Posterior cingulate gyrus (tissue), 11 donors: Measurements from ENCODE around the gene MAGI2.

Source experiments
- DNase-seq, 10 donors: peaks; one replicate each; pipeline versions ENCODE4 v3.0.0 to v3.0.0-alpha.2; 2020 to 2021; ENCODE audit warnings: mixed read lengths in 3 of 10
- intact Hi-C: fragments of 100-400 bp; cut with DNase I; formaldehyde crosslinking; loops from one replicate; pipeline ENCODE4 v1.15.1; 2023

MAGI2 gene

GRCh38 chr7:79398138-79398749 lies 55.2 kb downstream of the MAGI2 start:
- intact Hi-C loops = no loop called here
- no peak for DNase-seq

GRCh38 chr7:79386688-79387422 lies 66.6 kb downstream of the MAGI2 start:
- intact Hi-C loops = no loop called here
- DNase-seq = peak in 1 of 10 donors; percentile 48

GRCh38 chr7:79381921-79382320 lies 71.5 kb downstream of the MAGI2 start:
- intact Hi-C loops = no loop called here
- DNase-seq = no peak

- intact Hi-C loops = no loop called here
- DNase-seq = no peak
These were observed 76.4 kb downstream of the MAGI2 start for GRCh38 chr7:79377097-79377496.

- intact Hi-C loops = no loop called here
- no peak for DNase-seq
These were observed 77.0 kb downstream of the MAGI2 start for GRCh38 chr7:79376299-79377025.

GRCh38 chr7:79361214-79361613 lies 92.3 kb downstream of the MAGI2 start:
- no peak for DNase-seq
- intact Hi-C loops = no loop called here

- DNase-seq = no peak
These were observed 93.6 kb downstream of the MAGI2 start for GRCh38 chr7:79359827-79360226.

GRCh38 chr7:79357101-79357500 lies 96.4 kb downstream of the MAGI2 start:
- intact Hi-C loops = no loop called here
- no peak for DNase-seq

More at GRCh38 chr7:79359827-79360226, 93.6 kb downstream of the MAGI2 start:
- intact Hi-C loops = no loop called here

GRCh38 chr7:79353720-79354468 lies 99.6 kb downstream of the MAGI2 start:
- intact Hi-C loops = no loop called here
- DNase-seq = peak in 3 of 10 donors; percentile 35 to 59 (median 55)

- intact Hi-C loops = no loop called here
- DNase-seq = peak in 1 of 10 donors; percentile 44
These were observed 101.1 kb downstream of the MAGI2 start for GRCh38 chr7:79352323-79352722.

- intact Hi-C loops = no loop called here
- no peak for DNase-seq
These were observed 106.1 kb downstream of the MAGI2 start for GRCh38 chr7:79347351-79347750.

GRCh38 chr7:79341902-79342301 lies 111.6 kb downstream of the MAGI2 start:
- no peak for DNase-seq
- intact Hi-C loops = no loop called here

GRCh38 chr7:79340212-79340611 lies 113.3 kb downstream of the MAGI2 start:
- intact Hi-C loops = no loop called here
- no peak for DNase-seq

GRCh38 chr7:79339208-79339925 lies 114.1 kb downstream of the MAGI2 start:
- DNase-seq = no peak
- intact Hi-C loops = loop anchor here (5.0 kb wide), 1 partner anchor 128 kb away; no protein-coding TSS in a partner anchor

- intact Hi-C loops = loop anchor here (5.0 kb wide), 1 partner anchor 130 kb away; no protein-coding TSS in a partner anchor
- DNase-seq = no peak
These were observed 115.8 kb downstream of the MAGI2 start for GRCh38 chr7:79337717-79338116.

GRCh38 chr7:79334841-79335240 lies 118.6 kb downstream of the MAGI2 start:
- no peak for DNase-seq
- intact Hi-C loops = loop anchor here (5.0 kb wide), 1 partner anchor 132 kb away; no protein-coding TSS in a partner anchor

- intact Hi-C loops = no loop called here
- DNase-seq = no peak
These were observed 119.1 kb downstream of the MAGI2 start for GRCh38 chr7:79334334-79334733.

- no peak for DNase-seq
These were observed 121.4 kb downstream of the MAGI2 start for GRCh38 chr7:79332091-79332490.

GRCh38 chr7:79329464-79329863 lies 124.0 kb downstream of the MAGI2 start:
- intact Hi-C loops = no loop called here
- DNase-seq = no peak

More at GRCh38 chr7:79332091-79332490, 121.4 kb downstream of the MAGI2 start:
- intact Hi-C loops = no loop called here
